GM11168 (cell line): Measurements from ENCODE around the gene GUCD1.
"Not testable (repeated sequence)": the region's sequence is repeated elsewhere in the genome, so short reads cannot be mapped to it uniquely, and the experiment has no call there.

Experiments
- in situ Hi-C: fragments of 300-500 bp; cut with MboI; formaldehyde crosslinking; loops from one replicate; pipeline ENCODE4 v1.12.0; 2022; ENCODE audit warnings: low sequenced_read_pairs; ENCODE audit not compliant: unreplicated experiment

The GUCD1 gene

GRCh38 chr22:24567668-24568067, 12.7 kb upstream of the GUCD1 start:
- in situ Hi-C loops, result no loop called here

GRCh38 chr22:24566899-24567511, 12.1 kb upstream of the GUCD1 start:
- in situ Hi-C loops, result no loop called here

- in situ Hi-C loops, result no loop called here
Measured at GRCh38 chr22:24565077-24565476, 10.1 kb upstream of the GUCD1 start.

GRCh38 chr22:24564376-24565058, 9.6 kb upstream of the GUCD1 start:
- in situ Hi-C loops, result no loop called here

GRCh38 chr22:24563246-24563645, 8.3 kb upstream of the GUCD1 start:
- in situ Hi-C loops, result no loop called here

GRCh38 chr22:24559471-24559870, 4.5 kb upstream of the GUCD1 start:
- in situ Hi-C loops, result no loop called here

- in situ Hi-C loops, result no loop called here
Measured at GRCh38 chr22:24555165-24556039, 464 bp upstream of the GUCD1 start, which contains the start of gene SNRPD3. TSS of gene SNRPD3 (plus strand) at chr22:24555999. CDS start at chr22:24557675, 1,676 bp downstream.

GRCh38 chr22:24553597-24554312, 1.2 kb downstream of the GUCD1 start:
- in situ Hi-C loops, result no loop called here

- in situ Hi-C loops, result not testable (repeated sequence)
Measured at GRCh38 chr22:24552503-24553286, 2.2 kb downstream of the GUCD1 start.

- in situ Hi-C loops, result no loop called here
Measured at GRCh38 chr22:24550902-24551435, 4.0 kb downstream of the GUCD1 start.

GRCh38 chr22:24550028-24550901, 4.7 kb downstream of the GUCD1 start:
- in situ Hi-C loops, result no loop called here

GRCh38 chr22:24548812-24549211, 6.1 kb downstream of the GUCD1 start:
- in situ Hi-C loops, result no loop called here

- in situ Hi-C loops, result no loop called here
Measured at GRCh38 chr22:24543679-24544243, 11.2 kb downstream of the GUCD1 start.

- in situ Hi-C loops, result no loop called here
Measured at GRCh38 chr22:24543185-24543601, 11.7 kb downstream of the GUCD1 start.

GRCh38 chr22:24542641-24543040, 12.3 kb downstream of the GUCD1 start:
- in situ Hi-C loops, result no loop called here

- in situ Hi-C loops, result no loop called here
Measured at GRCh38 chr22:24541681-24542515, 13.0 kb downstream of the GUCD1 start.

- in situ Hi-C loops, result no loop called here
Measured at GRCh38 chr22:24540470-24540869, 14.5 kb downstream of the GUCD1 start.
